AG10803 (cell line): ENCODE results near the gene MAPK4.

Source experiments
- DNase-seq: peaks from one replicate; pipeline ENCODE4 v3.0.0; 2010; ENCODE audit warnings: low read depth
- H3K4me3 ChIP-seq: 2 replicates; pipeline ENCODE4 v1.5.1; 2011; ENCODE audit warnings: mild to moderate bottlenecking, low read length, control low read depth
- TF ChIP-seq, protein P1 (sequence below): conservative IDR thresholded peaks from 2 replicates; pipeline ENCODE4 v1.5.1; 2011; ENCODE audit warnings: mild to moderate bottlenecking, low read length, control low read depth, inconsistent platforms

MAPK4 gene

DNA sequence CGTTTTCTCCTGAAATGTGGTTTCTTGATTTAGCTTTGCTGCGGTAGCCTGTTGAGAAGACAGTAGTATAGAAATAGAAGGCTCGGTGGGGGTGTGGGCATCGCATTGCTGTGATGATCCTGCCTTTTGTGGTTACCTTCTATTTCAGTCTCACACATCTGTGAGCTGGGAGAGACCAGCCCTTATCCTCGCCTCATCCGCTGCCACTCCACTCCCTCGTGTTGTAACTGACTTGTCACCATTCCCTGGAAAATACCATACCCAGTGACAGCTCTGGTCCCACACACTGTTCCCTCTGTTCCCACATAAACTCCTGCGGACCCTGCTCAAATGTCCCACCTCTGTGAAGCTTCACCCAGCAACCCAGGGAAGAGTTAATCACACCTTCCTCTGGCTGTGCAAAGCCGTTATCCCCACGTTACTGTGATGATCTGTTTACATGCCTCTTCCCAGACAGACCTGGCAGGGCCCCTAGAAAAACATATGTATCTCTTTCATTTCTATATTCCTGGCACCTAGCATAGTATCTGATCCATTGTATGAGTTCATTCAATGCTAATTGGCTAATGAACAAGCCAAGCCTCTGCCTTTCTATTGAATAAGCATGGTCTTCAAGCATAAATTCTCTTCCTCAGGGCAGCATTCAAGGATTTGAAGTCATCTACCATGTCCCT, 114.6 kb downstream of the MAPK4 start:
- no peak for DNase-seq
- TF ChIP-seq, protein P1, sequence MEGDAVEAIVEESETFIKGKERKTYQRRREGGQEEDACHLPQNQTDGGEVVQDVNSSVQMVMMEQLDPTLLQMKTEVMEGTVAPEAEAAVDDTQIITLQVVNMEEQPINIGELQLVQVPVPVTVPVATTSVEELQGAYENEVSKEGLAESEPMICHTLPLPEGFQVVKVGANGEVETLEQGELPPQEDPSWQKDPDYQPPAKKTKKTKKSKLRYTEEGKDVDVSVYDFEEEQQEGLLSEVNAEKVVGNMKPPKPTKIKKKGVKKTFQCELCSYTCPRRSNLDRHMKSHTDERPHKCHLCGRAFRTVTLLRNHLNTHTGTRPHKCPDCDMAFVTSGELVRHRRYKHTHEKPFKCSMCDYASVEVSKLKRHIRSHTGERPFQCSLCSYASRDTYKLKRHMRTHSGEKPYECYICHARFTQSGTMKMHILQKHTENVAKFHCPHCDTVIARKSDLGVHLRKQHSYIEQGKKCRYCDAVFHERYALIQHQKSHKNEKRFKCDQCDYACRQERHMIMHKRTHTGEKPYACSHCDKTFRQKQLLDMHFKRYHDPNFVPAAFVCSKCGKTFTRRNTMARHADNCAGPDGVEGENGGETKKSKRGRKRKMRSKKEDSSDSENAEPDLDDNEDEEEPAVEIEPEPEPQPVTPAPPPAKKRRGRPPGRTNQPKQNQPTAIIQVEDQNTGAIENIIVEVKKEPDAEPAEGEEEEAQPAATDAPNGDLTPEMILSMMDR, result no peak
- H3K4me3 ChIP-seq, result no peak overlapping the region

DNA sequence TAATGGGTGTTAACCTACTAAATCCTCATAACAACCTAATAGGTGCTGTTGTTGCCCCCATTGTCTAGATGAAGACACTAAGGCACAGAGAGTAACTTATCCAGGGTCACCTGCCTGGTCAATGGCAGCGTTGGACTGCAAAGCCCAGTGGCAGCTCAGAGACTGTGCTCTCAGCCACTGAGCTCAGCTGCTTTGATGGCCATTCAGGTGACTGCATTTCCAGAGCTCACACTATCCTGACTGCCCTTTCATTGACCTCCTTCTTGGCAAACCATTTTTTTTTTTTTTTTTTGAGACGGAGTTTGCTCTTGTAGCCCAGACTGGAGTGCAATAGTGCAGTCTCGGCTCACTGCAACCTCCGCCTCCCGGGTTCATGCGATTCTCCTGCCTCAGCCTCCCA, 115.2 kb downstream of the MAPK4 start:
- TF ChIP-seq, protein P1, result no peak
- no peak overlapping the region for H3K4me3 ChIP-seq
- no peak for DNase-seq

DNA sequence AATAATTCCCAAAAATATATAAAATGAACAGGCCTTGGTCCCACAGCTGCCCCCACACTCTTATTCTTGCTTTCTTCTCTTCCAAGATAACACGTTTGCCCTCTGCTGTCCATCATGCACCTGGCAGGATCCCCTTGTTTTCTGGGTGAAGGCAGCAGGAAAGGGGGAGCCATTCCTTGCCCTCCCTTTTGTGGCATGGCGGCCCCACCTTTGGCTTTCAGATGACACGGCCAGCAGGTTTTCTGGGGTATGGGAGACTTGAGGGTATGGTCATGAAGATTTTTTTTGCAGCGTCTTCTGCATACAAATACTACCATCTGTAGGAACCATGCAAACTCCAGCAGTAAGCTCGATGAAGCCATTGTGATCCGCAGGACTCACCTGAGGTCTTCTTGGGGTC, 118.8 kb downstream of the MAPK4 start:
- DNase-seq, result no peak
- H3K4me3 ChIP-seq, result no peak overlapping the region
- TF ChIP-seq, protein P1, result no peak

DNA sequence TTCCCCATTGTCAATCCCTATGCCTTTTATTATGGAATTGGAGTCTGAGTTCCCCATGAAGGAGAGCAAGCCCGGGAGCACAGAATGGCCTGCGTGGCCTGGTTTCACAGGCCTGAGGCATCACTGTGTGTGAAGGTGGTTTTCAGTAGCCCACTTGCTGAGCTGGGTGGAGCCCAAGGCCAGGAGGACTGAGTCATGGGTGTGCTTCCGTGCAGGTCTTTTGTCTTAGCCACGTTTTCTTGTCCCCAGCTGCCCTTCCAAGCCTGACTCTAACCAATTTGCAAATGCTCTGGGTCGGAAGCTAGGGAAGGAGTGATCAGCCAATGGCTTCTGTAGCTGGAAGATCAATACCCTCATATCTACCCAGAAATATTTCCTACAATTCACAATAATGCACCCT, 119.2 kb downstream of the MAPK4 start:
- TF ChIP-seq, protein P1, result no peak
- DNase-seq, result no peak

DNA sequence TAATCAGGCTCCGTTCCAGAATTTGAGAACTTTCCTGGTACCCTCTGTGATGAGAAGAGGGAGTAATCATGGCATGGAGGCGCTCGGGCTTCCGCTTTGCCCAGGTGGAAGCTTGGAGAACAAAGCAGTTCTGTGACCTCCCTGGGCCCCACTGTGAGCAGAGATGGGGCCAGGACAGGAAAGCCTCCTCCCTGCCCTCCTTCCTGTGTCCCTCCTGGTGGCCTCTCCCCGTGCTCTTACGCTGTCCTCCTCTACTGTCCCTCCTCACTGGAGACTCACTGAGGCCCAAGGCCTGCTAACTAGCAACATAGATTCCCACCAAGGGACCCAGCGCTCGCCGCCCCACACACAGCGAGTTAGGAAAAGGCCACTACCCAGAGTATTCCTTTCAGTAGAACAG, 119.8 kb downstream of the MAPK4 start:
- DNase-seq, result no peak
- TF ChIP-seq, protein P1, result no peak
- H3K4me3 ChIP-seq, result no peak overlapping the region

More for the DNA sequence above, 119.2 kb downstream of the MAPK4 start:
- no peak overlapping the region for H3K4me3 ChIP-seq

DNA sequence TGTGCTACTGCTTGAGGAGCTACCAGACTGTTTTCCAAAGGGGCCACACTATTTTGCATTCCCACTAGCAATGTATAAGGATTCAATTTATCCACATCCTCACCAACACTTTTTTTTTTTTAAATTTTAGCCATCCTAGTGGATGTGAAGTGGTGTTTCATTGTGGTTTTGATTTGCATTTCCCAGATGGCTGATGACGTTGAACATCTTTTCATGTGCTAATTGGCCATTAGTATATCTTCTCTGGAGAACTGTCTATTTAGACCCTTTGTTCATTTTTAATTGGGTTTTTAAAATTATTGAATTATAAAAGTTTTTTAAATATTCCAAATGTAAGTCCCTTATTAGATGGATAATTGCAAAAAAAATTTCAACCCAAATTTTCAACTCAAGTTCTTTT, 121.1 kb downstream of the MAPK4 start:
- TF ChIP-seq, protein P1, result no peak
- H3K4me3 ChIP-seq, result no peak overlapping the region
- DNase-seq, result no peak

DNA sequence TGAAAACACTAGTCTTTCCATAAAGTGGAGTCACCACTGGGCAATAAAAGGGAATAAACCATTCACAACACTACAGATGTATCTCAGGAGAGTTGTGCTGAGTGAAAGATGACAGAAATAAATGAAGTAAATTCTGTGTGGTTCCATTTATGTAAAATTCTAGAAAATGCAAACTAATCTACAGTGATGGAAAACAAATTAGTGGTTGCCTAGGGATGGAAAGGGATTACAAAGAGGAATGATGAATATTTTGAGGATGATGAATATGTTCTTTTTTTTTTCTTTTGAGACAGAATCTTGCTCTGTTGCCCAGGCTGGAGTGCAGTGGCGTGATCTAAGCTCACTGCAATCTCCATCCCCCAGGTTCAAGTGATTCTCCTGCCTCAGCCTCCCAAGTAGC, 123.0 kb downstream of the MAPK4 start:
- TF ChIP-seq, protein P1, result no peak
- no peak overlapping the region for H3K4me3 ChIP-seq
- DNase-seq, result no peak
